Vagina (tissue), 2 donors: ENCODE results near the gene MTHFD1L. TPM values are rescaled to one million over a fixed set of nuclear protein-coding genes. Genes with fewer than 3 reads are reported as not detected.
A peak's percentile ranks its signal among the peaks of the same experiment; 100 is the strongest.

Source experiments
- DNase-seq, 2 donors: peaks; one replicate each; pipeline ENCODE4 v3.0.0-alpha.2; 2017; ENCODE audit errors: extremely low spot score in 2 of 2
- H3K27ac ChIP-seq: fragments of 200-600 bp; sonication (generic); one replicate; pipeline ENCODE4 v1.5.1; 2019
- H3K27me3 ChIP-seq: fragments of 200-600 bp; sonication (generic); one replicate; pipeline ENCODE4 v1.5.1; 2019
- H3K36me3 ChIP-seq, 2 donors: fragments of 200-600 bp; sonication (generic); one replicate each; pipeline ENCODE4 v1.5.1; 2017 to 2019
- H3K4me1 ChIP-seq: fragments of 200-600 bp; sonication (generic); one replicate; pipeline ENCODE4 v1.5.1; 2019
- H3K4me3 ChIP-seq, 2 donors: fragments of 200-600 bp; sonication (generic); 1 replicate in 1 of 2; 2 replicates in 1 of 2; pipeline ENCODE4 v1.5.1; 2016 to 2019
- H3K9me3 ChIP-seq: fragments of 200-600 bp; sonication (generic); one replicate; pipeline ENCODE4 v1.5.1; 2019
- POLR2A ChIP-seq, 2 donors: fragments of 450-650 bp; IDR thresholded peaks; one replicate each; pipeline ENCODE4 v1.6.1; 2017; ENCODE audit warnings: antibody characterized with exemption in 2 of 2, mild to moderate bottlenecking in 2 of 2, moderate library complexity in 2 of 2
- POLR2AphosphoS5 ChIP-seq, 2 donors: sonication (generic); formaldehyde crosslinking; IDR thresholded peaks; one replicate each; pipeline ENCODE4 v1.9.0; 2017; ENCODE audit warnings: antibody characterized with exemption in 2 of 2, mild to moderate bottlenecking in 2 of 2, low read depth in 1 of 2; ENCODE audit not compliant: insufficient read depth in 1 of 2
- intact Hi-C: fragments of 100-400 bp; cut with DNase I; formaldehyde crosslinking; loops from one replicate; pipeline ENCODE4 v1.15.1; 2023
- total RNA-seq: library from RNA; depleted of rRNA; stranded (reverse); fragments of >200 nt; gene quantifications from one replicate; pipeline ENCODE4 v1.2.3, GENCODE V29; 2016
- TF ChIP-seq, protein P1 (sequence below), 3 experiments: fragments of 450-650 bp in 2 of 3; fragments of 200-600 bp in 1 of 3; sonication (generic) in 1 of 3; IDR thresholded peaks; one replicate each; pipeline ENCODE4 v1.5.1; 2017 to 2019; ENCODE audit warnings: antibody characterized with exemption in 3 of 3, mild to moderate bottlenecking in 2 of 3, moderate library complexity in 2 of 3

Gene MTHFD1L
- total RNA-seq, 1 donor from 2014 or later, result 2.7 TPM

DNA sequence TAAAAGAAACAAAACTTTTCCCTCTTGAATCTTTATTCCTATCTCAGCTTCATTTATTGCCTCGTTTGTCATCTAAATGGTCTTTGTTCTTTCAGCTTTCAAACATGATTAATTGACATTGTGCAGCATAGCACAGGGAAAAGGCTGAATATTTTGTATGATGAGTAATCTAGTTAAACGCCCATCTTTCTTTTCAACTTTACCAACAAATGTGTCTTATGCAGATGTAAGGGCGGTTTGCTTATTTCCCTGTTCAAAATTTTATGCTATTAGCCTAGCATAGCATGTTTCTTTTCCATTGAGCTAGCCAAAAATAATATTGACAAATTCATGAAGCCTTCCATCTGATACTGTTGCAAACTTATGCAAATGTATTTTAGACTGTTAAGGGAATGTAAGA, 197.8 kb downstream of the MTHFD1L start:
- intact Hi-C loops, result no loop called here
- Histone ChIP-seq H3K27ac (no peak overlapping the region), H3K4me1 (peaks cover 20% of the 10 kb centered on the region), H3K4me3 (no peak overlapping the region), H3K36me3 (no peaks in the 10 kb centered on the region), H3K27me3 (no peaks in the 10 kb centered on the region), H3K9me3 (no peaks in the 10 kb centered on the region)
- TF ChIP-seq POLR2A (IDR thresholded peaks at IDR 0.05) (no peak), POLR2AphosphoS5 (IDR thresholded peaks at IDR 0.05; ENCODE audit: insufficient read depth in 1 of 2, low read depth in 1 of 2) (no peak)
- TF ChIP-seq, protein P1, sequence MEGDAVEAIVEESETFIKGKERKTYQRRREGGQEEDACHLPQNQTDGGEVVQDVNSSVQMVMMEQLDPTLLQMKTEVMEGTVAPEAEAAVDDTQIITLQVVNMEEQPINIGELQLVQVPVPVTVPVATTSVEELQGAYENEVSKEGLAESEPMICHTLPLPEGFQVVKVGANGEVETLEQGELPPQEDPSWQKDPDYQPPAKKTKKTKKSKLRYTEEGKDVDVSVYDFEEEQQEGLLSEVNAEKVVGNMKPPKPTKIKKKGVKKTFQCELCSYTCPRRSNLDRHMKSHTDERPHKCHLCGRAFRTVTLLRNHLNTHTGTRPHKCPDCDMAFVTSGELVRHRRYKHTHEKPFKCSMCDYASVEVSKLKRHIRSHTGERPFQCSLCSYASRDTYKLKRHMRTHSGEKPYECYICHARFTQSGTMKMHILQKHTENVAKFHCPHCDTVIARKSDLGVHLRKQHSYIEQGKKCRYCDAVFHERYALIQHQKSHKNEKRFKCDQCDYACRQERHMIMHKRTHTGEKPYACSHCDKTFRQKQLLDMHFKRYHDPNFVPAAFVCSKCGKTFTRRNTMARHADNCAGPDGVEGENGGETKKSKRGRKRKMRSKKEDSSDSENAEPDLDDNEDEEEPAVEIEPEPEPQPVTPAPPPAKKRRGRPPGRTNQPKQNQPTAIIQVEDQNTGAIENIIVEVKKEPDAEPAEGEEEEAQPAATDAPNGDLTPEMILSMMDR (IDR thresholded peaks at IDR 0.05), result no peak
- DNase-seq, result no peak

DNA sequence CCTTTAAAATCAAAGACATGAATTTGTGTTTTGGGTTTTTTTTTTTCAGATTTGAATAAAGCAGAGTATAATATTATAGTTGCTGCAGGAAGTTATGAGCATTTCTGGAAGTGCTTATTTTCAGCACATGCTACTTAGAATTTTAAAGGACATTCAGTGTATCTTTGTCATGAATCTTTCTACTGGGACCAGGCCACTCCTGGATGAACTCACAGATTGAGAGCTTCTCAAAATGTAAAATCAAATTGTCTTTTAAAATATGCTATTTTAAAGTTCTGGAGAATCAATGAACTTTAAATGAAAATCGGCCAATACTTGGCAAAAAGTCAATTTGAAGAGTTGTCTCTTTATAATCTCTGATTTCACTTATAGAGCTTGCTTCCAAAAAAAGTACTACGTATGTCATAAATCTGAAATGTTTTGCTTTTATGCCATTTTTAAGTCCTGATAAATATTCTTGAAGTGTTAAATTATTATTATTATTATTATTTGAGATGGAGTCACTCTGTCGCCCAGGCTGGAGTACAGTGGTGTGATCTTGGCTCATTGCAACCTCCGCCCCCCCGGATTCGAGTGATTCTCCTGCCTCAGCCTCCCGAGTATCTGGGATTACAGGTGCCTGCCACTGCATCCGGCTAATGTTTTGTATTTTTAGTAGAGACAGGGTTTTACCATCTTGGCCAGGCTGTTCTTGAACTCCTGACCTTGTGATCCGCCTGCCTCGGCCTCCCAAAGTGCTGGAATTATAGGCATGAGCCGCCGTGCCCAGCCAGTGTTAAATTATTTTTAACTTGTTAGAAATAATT, 198.5 kb downstream of the MTHFD1L start:
- no peaks in the 10 kb centered on the region for H3K36me3 ChIP-seq
- H3K4me3 ChIP-seq, result no peak overlapping the region
- intact Hi-C loops, result no loop called here
- no peaks in the 10 kb centered on the region for H3K9me3 ChIP-seq
- peak in 1 of 2 donors; percentile 58 for DNase-seq
- H3K4me1 ChIP-seq, result peaks cover 26% of the 10 kb centered on the region
- no peaks in the 10 kb centered on the region for H3K27me3 ChIP-seq
- TF ChIP-seq, protein P1 (IDR thresholded peaks at IDR 0.05), result no peak
- TF ChIP-seq POLR2A (IDR thresholded peaks at IDR 0.05) (no peak), POLR2AphosphoS5 (IDR thresholded peaks at IDR 0.05; ENCODE audit: insufficient read depth in 1 of 2, low read depth in 1 of 2) (no peak)
- no peak overlapping the region for H3K27ac ChIP-seq

DNA sequence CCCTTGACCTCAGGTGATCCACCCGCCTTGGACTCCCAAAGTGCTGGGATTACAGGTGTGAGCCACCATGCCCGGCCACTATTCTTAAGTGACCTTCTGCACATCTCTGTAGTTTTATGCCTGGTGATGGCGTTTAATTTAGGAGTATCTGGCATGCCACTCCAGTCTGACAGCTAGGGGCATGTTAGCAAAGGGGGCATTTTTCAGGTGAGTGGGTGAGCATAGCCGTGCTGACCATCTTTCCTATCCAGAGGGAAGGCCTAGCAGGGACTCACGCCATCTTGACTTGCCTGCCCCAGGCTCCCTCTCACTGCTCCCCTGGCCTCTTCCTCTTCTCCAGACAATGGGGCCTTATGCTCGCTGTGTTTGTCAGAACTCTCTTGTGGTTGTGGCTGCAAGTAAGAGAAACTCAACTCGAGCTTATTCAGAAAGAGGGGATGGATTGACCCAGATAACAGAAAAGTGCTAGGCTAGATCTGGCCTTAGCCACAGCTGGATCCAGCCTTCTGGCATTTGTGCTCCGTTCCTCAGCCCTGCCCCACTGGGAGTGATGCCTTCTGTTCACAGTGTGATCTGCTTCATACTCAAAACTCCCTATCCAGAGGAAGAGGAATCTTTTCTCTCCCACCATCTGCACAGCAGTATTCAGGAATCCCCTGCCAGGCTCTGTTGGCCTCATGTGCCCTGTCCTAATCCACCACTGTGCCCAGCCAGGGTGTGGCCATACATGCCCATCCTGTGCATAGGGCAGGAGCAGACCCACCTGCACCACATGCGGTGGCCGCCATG, 199.7 kb downstream of the MTHFD1L start:
- Histone ChIP-seq H3K27me3 (no peaks in the 10 kb centered on the region), H3K36me3 (no peaks in the 10 kb centered on the region), H3K4me3 (no peak overlapping the region), H3K27ac (no peak overlapping the region), H3K4me1 (peaks cover 27% of the 10 kb centered on the region), H3K9me3 (no peaks in the 10 kb centered on the region)
- intact Hi-C loops, result loop anchor here (5.0 kb wide), 1 partner anchor 177 kb away; no protein-coding TSS in a partner anchor
- DNase-seq, result peak in 1 of 2 donors; percentile 78
- TF ChIP-seq POLR2A (IDR thresholded peaks at IDR 0.05) (no peak), POLR2AphosphoS5 (IDR thresholded peaks at IDR 0.05; ENCODE audit: insufficient read depth in 1 of 2, low read depth in 1 of 2) (no peak)

DNA sequence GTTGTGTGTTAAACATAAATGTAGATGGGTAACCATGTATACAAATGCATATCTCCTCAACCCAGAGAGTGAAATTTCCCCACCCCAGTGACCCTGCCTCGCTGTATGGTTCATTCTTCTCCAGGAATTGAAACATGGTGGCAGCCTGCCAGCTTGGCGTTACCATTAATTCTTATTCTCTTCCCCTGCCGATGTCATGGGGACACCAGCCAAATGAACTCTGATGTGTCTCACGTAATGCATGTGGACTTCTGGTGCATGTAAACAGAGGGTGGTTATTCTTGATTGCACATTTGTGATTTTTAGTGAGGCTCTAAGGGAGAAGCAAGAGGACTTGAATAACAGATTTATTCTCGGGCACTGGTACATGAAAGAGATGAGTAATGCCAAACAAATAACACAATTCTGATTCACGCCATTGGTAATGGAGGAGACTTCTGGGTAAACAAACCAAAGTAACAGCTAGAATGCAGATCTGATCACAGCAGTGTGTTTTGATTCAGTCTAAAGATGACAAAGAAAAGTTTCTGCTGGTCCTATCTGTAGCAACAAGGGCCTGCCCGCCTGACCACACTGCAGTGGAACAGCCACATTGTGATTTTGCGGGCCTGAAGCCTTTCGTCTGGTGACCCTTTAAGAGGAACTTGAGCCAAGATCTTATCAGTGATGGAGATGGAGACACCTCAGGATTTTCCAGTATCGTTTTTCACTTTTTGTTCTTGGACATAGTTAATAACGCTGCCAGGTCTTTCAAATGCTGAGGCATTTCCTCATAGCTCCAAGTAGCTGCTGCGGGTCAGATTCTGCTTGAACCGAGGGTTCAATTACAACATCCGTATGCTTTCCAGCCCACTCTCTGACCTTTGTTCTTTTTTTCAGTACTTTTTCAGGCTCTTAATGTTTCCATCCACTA, 202.4 kb downstream of the MTHFD1L start:
- peak; percentile 67 to 88 for DNase-seq
- intact Hi-C loops, result loop anchor here (5.0 kb wide), 1 partner anchor 174 kb away; no protein-coding TSS in a partner anchor
- H3K4me3 ChIP-seq, result no peak overlapping the region
- no peak for TF ChIP-seq POLR2A (IDR thresholded peaks at IDR 0.05)
- TF ChIP-seq, protein P1 (IDR thresholded peaks at IDR 0.05), result no peak
- peak in 1 of 2 donors; percentile 28 for TF ChIP-seq POLR2AphosphoS5 (IDR thresholded peaks at IDR 0.05; ENCODE audit: insufficient read depth in 1 of 2, low read depth in 1 of 2)
- H3K4me1 ChIP-seq, result peaks cover 31% of the 10 kb centered on the region
- peak overlapping the region; percentile 79 for H3K27ac ChIP-seq
- H3K27me3 ChIP-seq, result no peaks in the 10 kb centered on the region
- H3K36me3 ChIP-seq, result no peaks in the 10 kb centered on the region
- no peaks in the 10 kb centered on the region for H3K9me3 ChIP-seq
